ENCODE measurements around the gene SLC7A8.

SLC7A8 gene

GRCh38 chr14:23130871-23131270, 52.6 kb downstream of the SLC7A8 start:
- DNase-seq (ENCODE audit: low read depth) = no peak

GRCh38 chr14:23129759-23130316, 53.6 kb downstream of the SLC7A8 start:
- no peak for DNase-seq (ENCODE audit: low read depth)

GRCh38 chr14:23128969-23129758, 54.3 kb downstream of the SLC7A8 start:
- DNase-seq (ENCODE audit: low read depth) = no peak

GRCh38 chr14:23127861-23128260, 55.6 kb downstream of the SLC7A8 start:
- DNase-seq (ENCODE audit: low read depth) = no peak

GRCh38 chr14:23126548-23127278, 56.7 kb downstream of the SLC7A8 start:
- no peak for DNase-seq (ENCODE audit: low read depth)

GRCh38 chr14:23125933-23126524, 57.4 kb downstream of the SLC7A8 start:
- no peak for DNase-seq (ENCODE audit: low read depth)

- DNase-seq (ENCODE audit: low read depth) = no peak
Observed at GRCh38 chr14:23125011-23125410, 58.4 kb downstream of the SLC7A8 start.

- no peak for DNase-seq (ENCODE audit: low read depth)
Observed at GRCh38 chr14:23124337-23124954, 59.0 kb downstream of the SLC7A8 start.

GRCh38 chr14:23123419-23123818, 60.0 kb downstream of the SLC7A8 start:
- no peak for DNase-seq (ENCODE audit: low read depth)

GRCh38 chr14:23122086-23122485, 61.4 kb downstream of the SLC7A8 start:
- no peak for DNase-seq (ENCODE audit: low read depth)

- no peak for DNase-seq (ENCODE audit: low read depth)
Observed at GRCh38 chr14:23121361-23121771, 62.1 kb downstream of the SLC7A8 start.

- DNase-seq (ENCODE audit: low read depth) = peak; percentile 61
Observed at GRCh38 chr14:23120541-23121251, 62.8 kb downstream of the SLC7A8 start.

- no peak for DNase-seq (ENCODE audit: low read depth)
Observed at GRCh38 chr14:23119363-23120327, 63.8 kb downstream of the SLC7A8 start.

GRCh38 chr14:23118506-23119362, 64.7 kb downstream of the SLC7A8 start, which contains the start of gene CEBPE:
Gene CEBPE, minus strand, starts transcription at chr14:23119255. Its CDS starts 164 bp downstream, at chr14:23119091.
- DNase-seq (ENCODE audit: low read depth) = no peak

- DNase-seq (ENCODE audit: low read depth) = no peak
Observed at GRCh38 chr14:23117371-23118020, 66.0 kb downstream of the SLC7A8 start.

- DNase-seq (ENCODE audit: low read depth) = no peak
Observed at GRCh38 chr14:23115918-23116317, 67.5 kb downstream of the SLC7A8 start.

- no peak for DNase-seq (ENCODE audit: low read depth)
Observed at GRCh38 chr14:23115039-23115731, 68.3 kb downstream of the SLC7A8 start.

GRCh38 chr14:23114669-23115038, 68.8 kb downstream of the SLC7A8 start:
- DNase-seq (ENCODE audit: low read depth) = no peak

Data from stimulated activated CD4-positive, alpha-beta T cell treated with anti-CD3 and anti-CD28 coated beads, Interleukin-2, amount 100 ng/mL, for 4 hours (primary cell).